HUES6 (cell line): Measurements from ENCODE around the gene CST3.
"Not testable (repeated sequence)": the region's sequence is repeated elsewhere in the genome, so short reads cannot be mapped to it uniquely, and the experiment has no call there.

ENCODE experiments used
- H3K27ac ChIP-seq: 2 replicates; pipeline ENCODE4 v1.7.0; 2013; ENCODE audit warnings: low read depth, mild to moderate bottlenecking, low read length, inconsistent platforms
- H3K27me3 ChIP-seq: 2 replicates; pipeline ENCODE4 v1.6.1; 2013; ENCODE audit warnings: low read length; ENCODE audit not compliant: control insufficient read depth, insufficient read depth
- H3K36me3 ChIP-seq: 2 replicates; pipeline ENCODE4 v1.6.1; 2013; ENCODE audit warnings: low read length; ENCODE audit not compliant: control insufficient read depth, insufficient read depth
- H3K4me1 ChIP-seq: 2 replicates; pipeline ENCODE4 v1.6.1; 2013; ENCODE audit warnings: low read length; ENCODE audit not compliant: control insufficient read depth, insufficient read depth
- H3K4me3 ChIP-seq: 2 replicates; pipeline ENCODE4 v1.5.1; 2013; ENCODE audit warnings: low read depth, low read length
- H3K9ac ChIP-seq: one replicate; pipeline ENCODE4 v1.6.1; 2013; ENCODE audit warnings: mild to moderate bottlenecking, low read length
- H3K9me3 ChIP-seq: 2 replicates; pipeline ENCODE4 v1.6.1; 2013; ENCODE audit warnings: low read depth, low read length; ENCODE audit not compliant: control insufficient read depth, insufficient read depth

The CST3 gene

GRCh38 chr20:23637282-23638221 is at the start of gene CST3:
TSS of gene CST3 (minus strand) at chr20:23637955. CDS start at chr20:23637862, 93 bp downstream.
- peaks cover 11% of the 10 kb centered on the region for H3K36me3 ChIP-seq
- peaks cover 27% of the 10 kb centered on the region for H3K4me1 ChIP-seq
- no peak within 1 kb of the TSS; the same call in 1 of the 2 replicates for H3K27ac ChIP-seq
- H3K9me3 ChIP-seq = no peaks in the 10 kb centered on the region
- H3K4me3 ChIP-seq = peak within 1 kb of the TSS; percentile 90
- H3K27me3 ChIP-seq = peaks cover 9% of the 10 kb centered on the region
- H3K9ac ChIP-seq = peak within 1 kb of the TSS; percentile 86

- Histone ChIP-seq H3K36me3 (no peaks in the 10 kb centered on the region), H3K4me1 (no peaks in the 10 kb centered on the region), H3K9me3 (no peaks in the 10 kb centered on the region), H3K4me3 (no peak overlapping the region), H3K27ac (no peak overlapping the region), H3K9ac (no peak overlapping the region), H3K27me3 (no peaks in the 10 kb centered on the region)
Measured at GRCh38 chr20:23686046-23686750, 48.4 kb upstream of the CST3 start.

DNA sequence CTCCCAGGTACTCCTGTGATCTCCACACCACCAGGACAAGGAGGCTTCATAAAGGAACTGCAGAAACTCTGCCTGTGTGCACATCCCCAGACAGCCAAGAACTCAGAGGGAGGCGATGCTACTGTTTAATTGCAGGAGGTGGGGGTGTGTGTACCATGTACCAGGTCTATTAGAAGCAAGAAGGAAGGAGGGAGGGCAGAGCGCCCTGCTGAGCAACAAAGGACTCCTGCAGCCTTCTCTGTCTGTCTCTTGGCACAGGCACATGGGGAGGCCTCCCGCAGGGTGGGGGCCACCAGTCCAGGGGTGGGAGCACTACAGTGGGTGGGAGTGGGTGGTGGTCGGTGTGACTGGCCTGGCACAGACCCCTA is 47.8 kb upstream of the CST3 start:
- not testable (repeated sequence) for H3K27me3 ChIP-seq, H3K9ac ChIP-seq, H3K27ac ChIP-seq, H3K36me3 ChIP-seq, H3K4me1 ChIP-seq, H3K4me3 ChIP-seq, H3K9me3 ChIP-seq

DNA sequence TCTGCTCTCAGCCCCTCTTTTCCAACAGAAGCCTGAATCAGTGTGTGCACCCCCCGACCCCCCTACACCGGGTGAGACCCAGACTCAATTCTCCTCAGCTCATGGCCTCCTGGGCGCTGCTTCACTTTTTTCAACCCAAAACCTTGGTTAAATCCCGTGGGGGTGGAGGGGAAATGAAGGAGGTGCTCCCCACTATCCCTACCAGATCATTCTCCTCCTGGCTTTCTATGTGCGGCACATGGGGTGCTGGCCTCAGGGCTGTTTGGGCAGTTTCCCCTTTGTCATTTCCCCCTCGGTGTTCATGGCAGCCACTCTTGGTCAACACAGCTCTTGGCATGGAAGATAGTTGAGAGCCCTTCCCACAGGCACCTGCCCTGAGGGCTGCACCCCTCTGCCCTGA is 46.5 kb upstream of the CST3 start:
- Histone ChIP-seq H3K9me3 (no peaks in the 10 kb centered on the region), H3K27ac (no peak overlapping the region), H3K36me3 (no peaks in the 10 kb centered on the region), H3K4me3 (no peak overlapping the region), H3K4me1 (no peaks in the 10 kb centered on the region), H3K27me3 (no peaks in the 10 kb centered on the region), H3K9ac (no peak overlapping the region)

GRCh38 chr20:23683807-23684206 is 46.1 kb upstream of the CST3 start:
- H3K27me3 ChIP-seq = no peaks in the 10 kb centered on the region
- H3K9me3 ChIP-seq = no peaks in the 10 kb centered on the region
- no peak overlapping the region for H3K4me3 ChIP-seq
- no peak overlapping the region for H3K27ac ChIP-seq
- H3K4me1 ChIP-seq = no peaks in the 10 kb centered on the region
- no peak overlapping the region for H3K9ac ChIP-seq
- H3K36me3 ChIP-seq = no peaks in the 10 kb centered on the region

- H3K9me3 ChIP-seq = no peaks in the 10 kb centered on the region
- no peaks in the 10 kb centered on the region for H3K27me3 ChIP-seq
- no peak overlapping the region for H3K9ac ChIP-seq
- H3K4me1 ChIP-seq = no peaks in the 10 kb centered on the region
- H3K27ac ChIP-seq = no peak overlapping the region
- H3K4me3 ChIP-seq = no peak overlapping the region
- no peaks in the 10 kb centered on the region for H3K36me3 ChIP-seq
Measured at GRCh38 chr20:23683281-23683680, 45.5 kb upstream of the CST3 start.

- no peak overlapping the region for H3K9ac ChIP-seq
- H3K4me3 ChIP-seq = no peak overlapping the region
- H3K36me3 ChIP-seq = no peaks in the 10 kb centered on the region
- H3K27ac ChIP-seq = no peak overlapping the region
- H3K9me3 ChIP-seq = no peaks in the 10 kb centered on the region
- no peaks in the 10 kb centered on the region for H3K27me3 ChIP-seq
- no peaks in the 10 kb centered on the region for H3K4me1 ChIP-seq
Measured at GRCh38 chr20:23680146-23680545, 42.4 kb upstream of the CST3 start.

- H3K4me1 ChIP-seq = no peaks in the 10 kb centered on the region
- H3K4me3 ChIP-seq = no peak overlapping the region
- H3K27me3 ChIP-seq = no peaks in the 10 kb centered on the region
- no peaks in the 10 kb centered on the region for H3K9me3 ChIP-seq
- H3K27ac ChIP-seq = no peak overlapping the region
- no peaks in the 10 kb centered on the region for H3K36me3 ChIP-seq
- H3K9ac ChIP-seq = no peak overlapping the region
Measured at GRCh38 chr20:23679133-23680092, 41.7 kb upstream of the CST3 start.

DNA sequence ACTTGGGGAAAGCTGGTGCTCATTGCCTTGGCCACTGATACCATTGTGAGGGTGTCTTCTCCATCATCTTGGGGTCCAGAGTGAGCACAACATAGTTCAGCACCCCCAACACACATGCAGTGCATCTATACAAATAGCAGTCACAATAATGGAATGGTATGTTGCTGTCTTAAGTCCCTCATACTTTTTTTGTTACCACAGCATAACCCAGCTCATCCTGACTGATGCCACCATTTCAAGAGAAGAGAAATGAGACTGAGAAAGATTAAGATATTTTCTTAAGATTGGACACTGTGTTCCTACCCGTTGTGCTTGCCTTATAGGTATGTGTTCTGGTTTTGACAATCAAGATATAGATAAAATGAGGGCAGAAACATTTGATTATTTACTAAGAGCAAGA is 35.5 kb upstream of the CST3 start:
- H3K9ac ChIP-seq = no peak overlapping the region
- H3K4me1 ChIP-seq = no peaks in the 10 kb centered on the region
- H3K36me3 ChIP-seq = no peaks in the 10 kb centered on the region
- H3K27ac ChIP-seq = no peak overlapping the region
- no peak overlapping the region for H3K4me3 ChIP-seq
- H3K9me3 ChIP-seq = no peaks in the 10 kb centered on the region
- H3K27me3 ChIP-seq = no peaks in the 10 kb centered on the region

- H3K9ac ChIP-seq = no peak overlapping the region
- H3K9me3 ChIP-seq = no peaks in the 10 kb centered on the region
- no peak overlapping the region for H3K27ac ChIP-seq
- H3K36me3 ChIP-seq = no peaks in the 10 kb centered on the region
- H3K4me1 ChIP-seq = no peaks in the 10 kb centered on the region
- no peak overlapping the region for H3K4me3 ChIP-seq
- no peaks in the 10 kb centered on the region for H3K27me3 ChIP-seq
Measured at GRCh38 chr20:23672158-23672557, 34.4 kb upstream of the CST3 start.
